Activated CD8-positive, alpha-beta T cell treated with anti-CD3 and anti-CD28 coated beads for 36 hours (primary cell): ENCODE results near the gene PARVB. TPM values are rescaled to one million over a fixed set of nuclear protein-coding genes. Genes with fewer than 3 reads are reported as not detected.

Source experiments
- ATAC-seq: fragments of 200-7000 bp; cut with Tn5 transposase; one replicate; pipeline ENCODE4 v1.10.0; 2021; ENCODE audit warnings: mild to moderate bottlenecking, moderate library complexity
- CTCF ChIA-PET: fragments of 350-600 bp; sonication (Branson Sonifier 250); formaldehyde crosslinking; loops from one replicate; lab custom pipeline; 2021; ENCODE audit warnings: antibody characterized with exemption; lab: Charles Lee
- POLR2A ChIA-PET: fragments of 350-600 bp; sonication (Branson Sonifier 250); formaldehyde crosslinking; loops from one replicate; lab custom pipeline; 2021; ENCODE audit warnings: antibody characterized with exemption; lab: Charles Lee
- DNase-seq: peaks from one replicate; pipeline ENCODE4 v3.0.0-alpha.2; 2020
- H3K27ac Mint-ChIP-seq: one replicate; pipeline ENCODE4 v1.8.0; 2021; ENCODE audit warnings: mild to moderate bottlenecking, mixed read lengths
- H3K27me3 Mint-ChIP-seq: one replicate; pipeline ENCODE4 v1.8.0; 2021; ENCODE audit warnings: mixed read lengths
- H3K36me3 Mint-ChIP-seq: one replicate; pipeline ENCODE4 v1.8.0; 2021; ENCODE audit warnings: low read depth, mixed read lengths
- H3K4me1 Mint-ChIP-seq: one replicate; pipeline ENCODE4 v1.8.0; 2021; ENCODE audit warnings: low read depth, mixed read lengths
- H3K4me3 Mint-ChIP-seq: one replicate; pipeline ENCODE4 v1.8.0; 2021; ENCODE audit warnings: mild to moderate bottlenecking, moderate library complexity, mixed read lengths
- H3K9me3 Mint-ChIP-seq: one replicate; pipeline ENCODE4 v1.8.0; 2021; ENCODE audit warnings: mixed read lengths
- CTCF ChIP-seq: fragments of 200-600 bp; IDR thresholded peaks from one replicate; pipeline ENCODE4 v1.8.0; 2022; ENCODE audit warnings: antibody characterized with exemption, mild to moderate bottlenecking
- intact Hi-C: fragments of 100-400 bp; cut with micrococcal nuclease; formaldehyde crosslinking; loops from one replicate; pipeline ENCODE4 v1.10.0; 2022
- total RNA-seq, 2 experiments: library from RNA; stranded (reverse); gene quantifications; one replicate each; pipeline ENCODE4 v1.2.3, GENCODE V29; 2021

Gene PARVB
- total RNA-seq, 2 experiments from 2014 or later: 71.0 to 73.1 TPM

GRCh38 chr22:43999378-43999777, 24.7 kb upstream of the PARVB start:
- Mint-ChIP-seq H3K9me3 (no peaks in the 10 kb centered on the region), H3K27me3 (no peaks in the 10 kb centered on the region), H3K27ac (no peak overlapping the region), H3K36me3 (peaks cover 30% of the 10 kb centered on the region), H3K4me3 (no peak overlapping the region), H3K4me1 (peaks cover 13% of the 10 kb centered on the region)
- ChIA-PET CTCF (no interaction called here), POLR2A (interaction anchor here (0.8 to 1.3 kb wide), 2 partner anchors 11 to 25 kb away, joined by 3 read pairs; partner anchors contain the start of gene PARVB)
- ATAC-seq (no peak), DNase-seq (no peak)
- no peak for TF ChIP-seq CTCF
- intact Hi-C loops: loop anchor here (10.0 kb wide), 1 partner anchor 625 kb away; no protein-coding TSS in a partner anchor

GRCh38 chr22:44000123-44000522, 24.0 kb upstream of the PARVB start:
- POLR2A ChIA-PET: no interaction called here
- H3K36me3 Mint-ChIP-seq: peaks cover 25% of the 10 kb centered on the region
- H3K27me3 Mint-ChIP-seq: no peaks in the 10 kb centered on the region
- no peak for TF ChIP-seq CTCF
- CTCF ChIA-PET: no interaction called here
- H3K4me3 Mint-ChIP-seq: no peak overlapping the region
- ATAC-seq (no peak), DNase-seq (no peak)
- no peak overlapping the region for H3K27ac Mint-ChIP-seq
- intact Hi-C loops: no loop called here
- H3K9me3 Mint-ChIP-seq: no peaks in the 10 kb centered on the region
- peaks cover 11% of the 10 kb centered on the region for H3K4me1 Mint-ChIP-seq

- peaks cover 22% of the 10 kb centered on the region for H3K36me3 Mint-ChIP-seq
These were observed 22.6 kb upstream of the PARVB start for GRCh38 chr22:44001521-44001920.

GRCh38 chr22:44002324-44002723, 21.8 kb upstream of the PARVB start:
- CTCF ChIA-PET: interaction anchor here (2.4 kb wide), 1 partner anchor 9 kb away, joined by 13 read pairs; no protein-coding TSS in a partner anchor
- H3K36me3 Mint-ChIP-seq: peaks cover 15% of the 10 kb centered on the region
- DNase-seq (no peak), ATAC-seq (no peak)
- no peaks in the 10 kb centered on the region for H3K4me1 Mint-ChIP-seq
- no peaks in the 10 kb centered on the region for H3K27me3 Mint-ChIP-seq
- no peak overlapping the region for H3K27ac Mint-ChIP-seq
- POLR2A ChIA-PET: no interaction called here
- H3K9me3 Mint-ChIP-seq: no peaks in the 10 kb centered on the region
- no peak for TF ChIP-seq CTCF
- H3K4me3 Mint-ChIP-seq: no peak overlapping the region
- intact Hi-C loops: no loop called here

More at GRCh38 chr22:44001521-44001920, 22.6 kb upstream of the PARVB start:
- ATAC-seq: no peak
- DNase-seq: no peak
- Mint-ChIP-seq H3K9me3 (no peaks in the 10 kb centered on the region), H3K4me3 (no peak overlapping the region), H3K4me1 (peaks cover 4% of the 10 kb centered on the region), H3K27me3 (no peaks in the 10 kb centered on the region), H3K27ac (no peak overlapping the region)
- POLR2A ChIA-PET: no interaction called here
- intact Hi-C loops: no loop called here
- CTCF ChIA-PET: interaction anchor here (0.7 to 2.4 kb wide), 2 partner anchors 9 to 119 kb away, joined by 3 to 13 read pairs; no protein-coding TSS in a partner anchor
- TF ChIP-seq CTCF: no peak

- DNase-seq: no peak
- Mint-ChIP-seq H3K27ac (no peak overlapping the region), H3K36me3 (peaks cover 12% of the 10 kb centered on the region), H3K27me3 (no peaks in the 10 kb centered on the region), H3K4me3 (no peak overlapping the region), H3K9me3 (no peaks in the 10 kb centered on the region), H3K4me1 (no peaks in the 10 kb centered on the region)
- no peak for ATAC-seq
- intact Hi-C loops: no loop called here
- ChIA-PET POLR2A (interaction anchor here (0.6 kb wide), 1 partner anchor 26 kb away, joined by 3 read pairs; no protein-coding TSS in a partner anchor), CTCF (interaction anchor here (2.4 kb wide), 1 partner anchor 10 kb away, joined by 13 read pairs; no protein-coding TSS in a partner anchor)
- TF ChIP-seq CTCF: no peak
These were observed 21.1 kb upstream of the PARVB start for GRCh38 chr22:44002997-44003396.
